Measurements from ENCODE around the gene CPM. TPM values are rescaled to one million over a fixed set of nuclear protein-coding genes. Genes with fewer than 3 reads are reported as not detected.
"Not testable (repeated sequence)": the region's sequence is repeated elsewhere in the genome, so short reads cannot be mapped to it uniquely, and the experiment has no call there.

Gene CPM
- total RNA-seq, 1 donor from 2014 or later, result 7.5 TPM

GRCh38 chr12:68865399-68866164 lies 67.4 kb downstream of the CPM start:
- ATAC-seq (no peak), DNase-seq (ENCODE audit: missing footprints) (no peak)
- intact Hi-C loops (cut with DNase I), result loop anchor here (2.0 kb wide), 1 partner anchor 205 kb away; no protein-coding TSS in a partner anchor

DNA sequence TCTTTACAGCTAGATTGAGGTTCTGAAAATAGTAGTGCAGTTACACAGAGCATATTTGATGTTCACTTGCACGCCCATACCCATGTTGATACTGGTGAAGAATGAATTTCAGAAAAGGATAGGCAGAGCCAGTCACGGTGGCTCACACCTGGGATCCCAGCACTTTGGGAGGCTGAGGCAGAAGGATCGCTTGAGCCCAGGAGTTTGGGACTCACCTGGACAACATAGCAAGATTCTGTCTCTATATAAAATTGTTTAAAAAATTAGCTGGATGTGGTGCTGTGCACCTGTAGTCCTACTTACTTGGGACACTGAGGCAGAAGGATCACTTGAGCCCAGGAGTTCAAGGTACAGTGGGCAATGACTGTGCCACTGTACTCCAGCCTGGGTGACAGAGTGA lies 68.4 kb downstream of the CPM start:
- ATAC-seq (no peak), DNase-seq (ENCODE audit: missing footprints) (no peak)
- intact Hi-C loops (cut with DNase I), result loop anchor here (2.0 kb wide), 1 partner anchor 206 kb away; no protein-coding TSS in a partner anchor

GRCh38 chr12:68863886-68864454 lies 69.0 kb downstream of the CPM start:
- intact Hi-C loops (cut with DNase I), result loop anchor here (2.0 kb wide), 1 partner anchor 207 kb away; no protein-coding TSS in a partner anchor
- ATAC-seq; DNase-seq (ENCODE audit: missing footprints): not testable (repeated sequence)

DNA sequence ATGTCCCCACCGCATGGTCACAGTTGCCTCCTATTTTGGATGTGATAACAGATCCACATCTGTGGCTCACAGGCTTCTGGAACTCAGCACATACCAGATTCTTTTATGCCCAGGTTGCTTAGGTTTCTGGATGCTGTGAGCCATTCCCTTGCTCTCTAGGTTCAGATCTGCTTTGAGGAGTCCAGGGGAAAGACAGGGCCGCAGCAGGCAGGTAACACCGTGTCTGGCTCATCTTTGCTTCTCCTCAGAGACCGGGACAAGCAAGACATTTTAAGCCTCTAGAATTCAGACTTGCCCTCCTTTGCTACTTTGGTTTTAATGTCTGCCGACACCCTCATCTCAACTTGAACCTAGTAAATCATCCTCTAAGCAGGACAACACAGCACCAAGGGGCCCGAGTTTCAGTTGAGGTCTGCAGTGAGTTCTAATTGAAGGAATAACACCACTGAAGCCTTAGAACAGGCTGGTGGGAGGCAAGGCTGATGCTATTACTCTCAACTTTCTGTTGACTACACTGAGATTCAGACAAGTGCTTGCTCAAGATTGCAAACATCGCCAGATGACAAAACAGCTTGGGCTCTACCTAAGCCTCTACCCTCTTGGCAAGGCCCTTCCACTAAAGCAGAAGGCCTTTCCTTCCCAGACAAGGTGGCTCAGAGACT lies 69.7 kb downstream of the CPM start:
- DNase-seq (ENCODE audit: missing footprints) (no peak), ATAC-seq (no peak)
- intact Hi-C loops (cut with DNase I), result no loop called here

GRCh38 chr12:68861890-68862289 lies 71.1 kb downstream of the CPM start:
- intact Hi-C loops (cut with DNase I), result no loop called here
- DNase-seq (ENCODE audit: missing footprints) (no peak), ATAC-seq (no peak)

DNA sequence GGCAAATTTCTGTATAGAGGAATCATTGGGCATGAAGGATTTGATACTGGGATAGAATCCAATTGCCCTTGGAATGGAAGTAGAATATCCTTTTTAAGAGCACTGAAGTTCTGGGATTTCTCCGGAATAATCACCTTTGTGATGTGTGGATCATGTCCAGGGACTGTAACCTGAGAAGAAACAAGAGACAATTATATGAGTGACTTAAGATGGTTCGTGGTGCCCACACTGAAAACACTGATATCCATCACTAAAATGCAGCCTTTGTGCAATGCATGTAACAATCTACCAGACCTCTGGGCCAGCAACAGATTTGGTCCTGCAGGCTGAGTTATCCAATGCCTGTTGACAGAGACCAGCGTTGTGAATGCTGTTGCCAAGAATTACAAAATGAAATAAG lies 76.5 kb downstream of the CPM start:
- DNase-seq (ENCODE audit: missing footprints) (no peak), ATAC-seq (no peak)
- intact Hi-C loops (cut with DNase I), result no loop called here

- ATAC-seq, result no peak
- DNase-seq (ENCODE audit: missing footprints), result no peak
- intact Hi-C loops (cut with DNase I), result no loop called here
These were observed 77.2 kb downstream of the CPM start for GRCh38 chr12:68855771-68856170.

DNA sequence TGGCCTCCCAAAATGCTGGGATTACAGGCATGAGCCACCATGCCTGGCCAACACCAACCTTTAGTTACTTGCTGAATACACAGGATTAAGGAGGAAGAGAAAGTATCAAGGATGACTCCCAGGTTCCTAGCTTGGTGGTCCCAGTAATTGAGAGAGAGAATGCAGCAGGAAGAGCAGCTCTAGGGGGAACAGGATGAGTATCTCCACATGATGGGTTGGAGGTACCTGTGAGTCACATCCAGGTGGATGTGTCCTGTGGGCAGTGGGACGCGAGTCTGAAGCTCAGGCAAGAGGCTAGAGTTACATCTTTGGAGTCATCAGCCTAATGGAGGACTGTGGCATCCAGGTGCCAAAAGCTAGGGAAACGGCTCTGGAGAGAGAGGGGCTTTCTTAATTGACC lies 77.9 kb downstream of the CPM start:
- ATAC-seq (no peak), DNase-seq (ENCODE audit: missing footprints) (no peak)
- intact Hi-C loops (cut with DNase I), result no loop called here

DNA sequence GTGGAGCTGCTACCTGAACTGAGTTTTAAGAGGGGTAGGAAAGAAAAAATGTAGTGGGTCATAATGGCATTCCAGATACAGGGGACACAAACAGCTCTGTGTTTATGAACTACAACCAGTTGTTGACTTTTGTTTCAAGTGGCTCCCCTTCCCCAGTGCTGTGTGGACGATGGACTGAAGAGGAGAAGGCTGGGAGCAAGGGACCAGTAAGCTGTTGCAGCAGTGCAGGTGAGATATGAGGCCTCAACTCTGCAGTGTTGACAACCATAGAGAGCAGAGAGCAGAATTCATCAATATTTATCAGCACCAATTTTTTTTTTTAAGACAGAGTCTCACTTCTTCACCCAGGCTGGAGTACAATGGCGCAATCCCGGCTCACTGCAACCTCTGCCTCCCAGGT lies 78.4 kb downstream of the CPM start:
- DNase-seq (ENCODE audit: missing footprints) (no peak), ATAC-seq (no peak)
- intact Hi-C loops (cut with DNase I), result no loop called here

DNA sequence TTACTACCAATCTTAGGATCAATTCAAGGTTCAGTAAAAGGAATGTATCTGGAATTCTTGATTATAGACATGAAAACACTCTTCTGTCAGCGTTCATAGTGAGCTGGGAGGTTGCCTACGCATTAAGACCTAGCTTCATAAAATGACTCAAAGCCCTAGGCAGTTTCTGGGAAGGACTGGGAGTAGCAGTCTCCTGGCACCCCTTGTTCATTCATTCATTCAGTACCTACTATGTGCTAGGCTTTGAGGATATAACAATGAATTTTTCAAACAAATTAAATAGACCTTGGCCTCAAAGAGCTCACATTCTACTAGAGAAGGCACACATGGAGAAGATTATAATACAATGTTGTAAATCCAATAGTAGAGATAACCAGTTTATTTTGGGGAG lies 78.9 kb downstream of the CPM start:
- DNase-seq (ENCODE audit: missing footprints), result no peak
- no peak for ATAC-seq
- intact Hi-C loops (cut with DNase I), result no loop called here

DNA sequence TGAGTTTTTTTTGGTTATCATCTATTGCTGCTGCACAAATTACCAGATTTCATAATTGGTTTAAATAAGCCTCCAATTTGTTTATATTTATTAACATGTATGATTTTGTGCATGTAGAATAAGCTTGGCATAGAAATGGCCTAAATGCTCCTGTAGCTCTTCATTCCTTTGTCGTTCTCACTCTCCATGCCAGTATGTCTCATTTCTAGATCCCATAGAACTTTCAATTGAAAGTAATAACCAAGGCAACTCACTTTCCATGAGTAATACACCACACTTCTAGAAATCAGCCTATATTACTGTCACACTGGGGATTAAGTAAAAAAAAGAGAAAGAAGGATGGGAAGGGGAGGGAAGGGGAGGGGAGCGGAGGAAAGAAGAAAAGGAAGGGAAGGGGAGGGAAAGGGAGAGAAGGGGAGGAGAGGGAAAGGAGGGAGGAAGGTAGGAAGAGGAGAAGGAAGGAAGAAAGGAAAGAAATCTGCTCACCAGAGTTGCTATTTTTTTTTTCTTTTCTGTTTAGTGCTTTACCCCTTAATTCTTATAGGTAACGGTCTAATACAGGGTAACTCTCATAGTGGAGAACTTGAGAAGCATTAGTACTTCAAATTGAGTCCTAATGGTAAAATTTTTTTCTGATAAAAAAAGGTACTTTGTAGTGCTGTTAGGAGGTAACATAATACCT lies 79.4 kb downstream of the CPM start:
- ATAC-seq (no peak), DNase-seq (ENCODE audit: missing footprints) (no peak)
- intact Hi-C loops (cut with DNase I), result no loop called here

DNA sequence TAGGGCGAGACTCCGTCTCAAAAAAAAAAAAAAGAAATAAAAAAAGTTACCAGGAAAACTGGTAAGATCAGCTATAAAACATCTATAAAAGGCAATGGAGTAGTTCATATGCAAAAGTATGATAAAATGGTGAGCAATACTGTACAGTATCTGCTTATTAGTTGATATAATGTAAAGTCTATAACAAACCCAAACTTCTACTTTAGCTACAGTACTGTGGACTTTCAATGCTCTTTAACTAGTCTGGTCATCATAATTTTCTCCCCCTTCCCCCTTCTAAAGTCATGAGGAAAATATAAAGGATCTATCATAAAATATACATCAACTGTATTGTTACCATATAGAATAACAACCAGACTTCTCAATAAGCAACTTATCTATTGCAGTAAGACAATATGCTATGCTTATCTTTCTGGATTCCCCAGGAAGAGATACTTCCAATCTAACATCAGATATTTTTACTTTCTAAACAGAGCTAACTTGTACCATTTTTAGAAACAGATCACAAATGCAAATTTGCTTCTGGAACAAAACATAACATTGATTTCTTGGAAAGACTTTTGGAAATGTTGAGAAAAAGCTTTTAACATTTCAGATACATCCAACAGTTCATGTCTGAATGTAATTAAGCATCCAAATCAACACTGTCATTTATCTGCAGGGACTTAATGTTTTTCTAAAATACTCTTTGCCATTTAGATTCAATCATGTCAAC lies 81.2 kb downstream of the CPM start:
- DNase-seq (ENCODE audit: missing footprints) (no peak), ATAC-seq (no peak)
- intact Hi-C loops (cut with DNase I), result no loop called here

DNA sequence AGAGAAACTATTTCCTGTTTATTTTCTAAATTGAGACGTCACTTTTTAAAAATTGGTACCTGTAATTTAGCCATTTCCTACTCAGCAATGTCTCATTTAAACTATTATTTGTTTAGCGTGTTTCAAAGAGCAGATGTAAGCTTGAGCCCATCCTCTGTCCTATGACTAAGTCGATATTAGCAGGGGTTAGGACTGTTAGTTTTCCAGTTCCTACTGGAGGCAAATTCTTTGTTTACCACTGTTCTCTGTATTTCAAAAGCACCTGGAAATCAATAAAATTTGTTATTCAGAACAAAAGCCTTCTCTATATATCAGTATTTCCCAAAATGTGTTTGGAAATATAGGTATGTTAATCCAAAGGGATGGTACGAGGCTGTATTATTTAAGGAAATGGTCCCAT lies 82.6 kb downstream of the CPM start:
- ATAC-seq, result no peak
- no peak for DNase-seq (ENCODE audit: missing footprints)
- intact Hi-C loops (cut with DNase I), result no loop called here

DNA sequence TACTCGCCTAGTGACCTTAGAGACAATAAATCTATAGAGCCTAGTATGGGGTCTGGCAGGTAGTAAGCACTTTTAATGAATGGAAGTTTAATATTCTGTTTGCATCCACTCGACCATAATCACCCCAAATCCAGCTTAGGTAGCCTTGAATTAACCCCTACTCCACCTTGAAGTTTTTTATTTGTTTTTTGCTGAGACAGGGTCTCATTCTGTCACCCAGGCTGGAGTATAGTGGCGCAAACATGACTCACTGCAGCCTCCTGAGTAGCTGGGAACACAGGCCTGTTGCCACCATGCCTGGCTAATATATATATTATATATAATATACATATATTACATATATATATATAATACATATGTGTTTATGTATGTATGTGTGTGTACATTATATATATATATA lies 86.2 kb downstream of the CPM start:
- intact Hi-C loops (cut with DNase I), result no loop called here
- DNase-seq (ENCODE audit: missing footprints) (no peak), ATAC-seq (no peak)

DNA sequence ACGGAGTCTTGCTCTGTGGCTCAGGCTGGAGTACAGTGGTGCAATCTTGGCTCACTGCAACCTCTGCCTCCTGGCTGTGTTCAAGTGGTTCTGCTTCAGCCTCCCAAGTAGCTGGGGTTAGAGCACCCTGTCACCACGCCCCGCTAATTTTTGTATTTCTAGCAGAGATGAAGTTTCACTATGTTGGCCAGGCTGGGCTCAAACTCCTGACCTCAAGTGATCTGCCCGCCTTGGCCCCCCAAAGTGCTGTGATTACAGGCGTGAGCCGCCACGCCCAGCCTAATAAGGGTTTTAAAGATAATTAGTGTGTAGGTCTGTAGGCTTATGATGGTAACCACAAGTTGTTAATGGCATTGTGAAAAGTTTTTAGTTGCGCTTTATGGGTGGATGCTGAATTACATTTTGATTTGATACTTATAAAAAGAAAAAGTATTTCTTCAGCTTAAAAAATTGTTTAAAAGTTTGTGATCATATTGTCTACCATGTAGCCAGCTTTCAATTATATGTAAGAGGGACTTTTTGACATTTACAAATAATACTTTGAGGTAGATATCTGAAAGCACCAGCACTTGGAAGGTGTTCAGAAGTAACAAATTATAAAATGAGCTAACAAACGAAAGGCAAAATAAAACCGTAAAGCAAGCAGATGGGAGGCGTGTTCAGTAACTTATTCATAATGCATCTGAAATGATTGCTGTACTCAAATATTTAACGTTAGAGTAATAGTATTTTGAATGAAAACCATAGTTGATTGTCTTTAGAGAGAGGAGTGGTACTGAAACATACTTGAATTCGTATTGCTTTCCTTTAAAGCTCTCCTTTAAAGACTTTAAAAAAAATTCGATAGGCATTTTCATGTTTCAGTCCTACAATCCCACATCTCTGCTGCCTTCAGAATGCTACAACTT lies 87.9 kb downstream of the CPM start:
- DNase-seq (ENCODE audit: missing footprints) (no peak), ATAC-seq (no peak)
- intact Hi-C loops (cut with DNase I), result no loop called here

DNA sequence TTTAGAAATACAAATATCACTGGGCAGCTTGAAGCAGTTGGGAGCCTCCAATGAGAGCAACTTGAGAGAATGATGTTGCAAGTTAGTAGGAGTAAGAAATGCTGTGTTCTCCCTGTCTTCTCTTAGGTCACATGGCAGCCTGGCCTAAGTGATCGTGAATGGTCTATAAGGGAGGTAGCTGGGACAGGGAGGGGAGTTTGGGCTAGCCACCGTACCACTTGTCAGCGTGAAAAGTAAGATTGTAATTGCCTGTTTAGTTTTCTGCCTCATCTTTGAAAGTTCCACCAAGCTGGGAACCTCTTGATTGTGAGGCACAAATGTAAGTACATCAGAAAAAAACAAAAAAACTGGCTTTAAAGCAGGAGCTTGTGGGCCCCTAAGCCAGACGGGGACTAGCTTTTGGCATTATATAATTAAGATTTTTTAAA lies 88.6 kb downstream of the CPM start:
- ATAC-seq (no peak), DNase-seq (ENCODE audit: missing footprints) (no peak)
- intact Hi-C loops (cut with DNase I), result no loop called here

DNA sequence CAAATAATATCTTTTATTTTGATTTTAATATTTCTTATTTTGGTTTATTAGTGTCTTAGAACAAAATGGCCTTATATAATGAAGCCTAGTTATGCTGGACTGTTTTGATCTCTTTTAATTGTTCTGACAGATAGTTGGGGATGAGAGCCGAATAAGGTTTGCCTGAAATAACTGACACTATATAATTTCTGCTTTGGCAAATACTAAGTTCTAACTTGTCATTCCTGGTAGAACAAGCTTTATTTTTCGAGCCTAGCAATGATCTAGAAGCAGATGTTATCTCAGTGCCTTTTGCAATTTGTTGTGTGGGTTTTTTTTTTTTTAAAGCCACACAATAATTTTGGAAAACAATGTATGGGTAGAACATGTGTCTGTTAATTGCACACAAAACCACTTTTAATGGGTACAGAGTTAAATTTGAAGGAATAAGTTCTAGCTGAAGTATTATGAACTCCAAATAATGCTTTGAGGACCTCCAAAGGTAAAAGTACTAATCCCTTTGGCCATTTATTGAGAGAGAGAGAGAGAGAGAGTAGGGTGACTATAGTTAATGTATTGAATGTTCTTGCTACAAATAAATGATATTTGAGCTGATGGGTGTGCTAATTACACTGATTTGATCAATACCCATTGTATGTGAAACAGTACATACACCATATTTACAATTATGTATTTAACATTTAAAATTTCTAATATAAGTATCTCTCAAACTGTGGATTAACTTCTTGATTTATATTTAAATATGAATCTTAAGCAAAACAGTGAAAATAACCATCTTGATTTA lies 90.0 kb downstream of the CPM start:
- intact Hi-C loops (cut with DNase I), result no loop called here
- no peak for ATAC-seq
- no peak for DNase-seq (ENCODE audit: missing footprints)

Data from Right ventricle myocardium inferior (tissue), 1 donor.